NCI-H2107 treated with DMSO at 0.1 percent for 48 hours (cell line): ENCODE measurements around the gene GLUL.
A peak's percentile ranks its signal among the peaks of the same experiment; 100 is the strongest.

ENCODE experiments used
- DNase-seq: peaks from one replicate; lab custom pipeline; 2025; ENCODE audit not compliant: unreplicated experiment; lab: John Stamatoyannopoulos, UW

Gene GLUL

GRCh38 chr1:182391362-182392049 is at the start of gene GLUL:
TSS of gene GLUL (minus strand) at chr1:182391790. CDS start at chr1:182388737, 3,053 bp downstream.
- peak; percentile 85 for DNase-seq

DNA sequence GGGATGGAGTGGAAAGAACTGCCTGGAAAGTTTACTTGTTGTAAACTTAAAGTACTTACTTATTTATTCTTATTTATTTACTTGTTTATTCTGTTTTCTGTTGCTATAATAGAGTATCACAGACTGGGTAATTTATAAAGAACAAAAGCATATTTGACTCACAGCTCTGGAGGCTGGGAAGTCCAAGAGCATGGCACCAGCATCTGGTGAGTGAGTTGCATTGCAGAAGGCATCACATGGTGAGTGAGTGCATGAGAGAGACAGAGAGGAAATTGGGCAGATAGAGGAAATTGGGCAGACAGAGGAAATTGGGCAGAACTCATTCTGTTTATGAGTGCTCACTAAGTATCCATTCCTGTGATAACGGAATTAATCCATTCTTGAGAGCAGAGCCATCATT is 46.7 kb upstream of the GLUL start:
- DNase-seq = no peak

GRCh38 chr1:182433580-182433979 is 42.0 kb upstream of the GLUL start:
- DNase-seq = no peak

DNA sequence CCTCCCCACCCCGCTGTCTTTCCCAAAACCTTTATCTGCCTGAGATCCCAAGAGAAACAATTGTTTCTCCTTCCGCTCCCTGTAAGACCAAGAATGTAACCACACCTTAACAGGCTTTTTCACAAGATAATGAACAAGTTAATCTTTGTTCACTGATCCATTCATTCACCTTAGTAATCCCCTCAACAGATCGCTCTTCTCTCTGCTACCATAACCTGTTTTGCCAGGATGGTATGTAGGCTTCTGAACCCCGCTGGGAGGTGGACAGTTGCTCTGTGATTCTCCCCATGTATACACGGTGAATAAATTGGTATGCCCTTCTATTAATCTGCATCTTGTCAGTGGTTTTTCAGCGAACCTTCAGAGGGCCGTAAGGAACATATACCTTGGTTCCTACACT is 39.7 kb upstream of the GLUL start:
- no peak for DNase-seq

GRCh38 chr1:182430263-182431068 is 38.9 kb upstream of the GLUL start:
- DNase-seq = peak; percentile 72

GRCh38 chr1:182428043-182428442 is 36.5 kb upstream of the GLUL start:
- no peak for DNase-seq

DNA sequence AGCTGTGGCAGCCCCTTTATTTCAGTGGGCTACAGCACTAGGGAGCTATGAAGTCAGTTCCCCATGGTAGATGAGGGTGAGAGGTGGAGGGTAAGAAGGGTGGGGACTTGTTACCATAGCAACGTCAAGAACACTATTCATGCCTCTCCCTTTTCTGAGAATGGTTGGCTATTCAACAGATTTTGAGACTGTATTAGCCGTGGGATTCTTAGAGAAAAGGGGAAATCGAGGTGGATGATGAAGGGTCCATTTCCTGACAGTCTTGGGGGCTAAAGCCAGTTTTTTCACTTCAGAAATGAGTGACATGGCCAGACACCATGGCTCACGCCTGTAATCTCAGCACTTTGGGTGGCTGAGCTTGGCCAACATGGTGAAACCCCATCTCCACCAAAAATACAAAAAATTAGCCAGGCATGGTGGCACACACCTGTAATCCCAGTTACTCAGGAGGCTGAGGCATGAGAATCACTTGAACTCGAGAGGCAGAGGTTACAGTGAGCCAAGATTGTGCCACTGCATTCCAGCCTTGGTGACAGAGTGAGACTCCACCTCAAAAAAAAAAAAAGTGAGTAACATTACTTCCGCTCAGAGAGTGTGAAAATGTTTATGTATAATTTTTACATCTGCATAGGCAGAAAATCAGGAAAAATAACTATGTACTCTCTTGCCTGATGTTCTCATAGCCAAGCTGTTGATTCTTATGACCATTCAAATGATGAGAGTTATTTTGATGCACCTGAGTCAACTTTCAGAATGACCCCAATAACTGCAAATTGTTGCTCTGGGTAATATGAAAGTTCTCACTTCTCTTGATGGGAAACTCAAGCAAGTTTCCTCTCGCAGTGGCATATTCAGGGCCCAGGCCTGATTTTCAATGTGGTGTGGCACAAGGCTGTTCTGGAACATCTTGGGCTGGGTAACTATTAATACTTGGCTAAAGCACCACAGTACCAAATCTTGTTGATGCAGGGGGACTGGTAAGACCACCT is 35.1 kb upstream of the GLUL start:
- no peak for DNase-seq

DNA sequence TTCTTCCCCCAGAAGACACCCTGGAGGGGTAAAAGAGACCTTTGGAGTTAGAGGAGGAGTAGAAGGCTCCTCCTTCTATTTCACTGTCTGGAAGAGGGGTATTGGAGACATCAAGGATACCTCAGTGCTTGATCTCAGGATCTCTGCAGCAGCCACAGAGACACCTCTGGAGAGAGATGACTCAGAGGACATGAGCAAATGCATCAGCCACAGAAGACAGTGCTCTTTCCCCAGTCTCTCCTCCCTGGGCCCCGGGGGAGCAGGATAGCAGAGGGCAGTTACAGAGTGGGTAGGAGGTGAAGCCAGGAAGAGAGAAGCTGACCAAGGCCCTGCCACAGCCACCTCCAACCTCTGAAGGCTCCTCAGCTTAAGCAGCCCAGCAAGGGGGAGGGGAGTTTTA is 24.2 kb upstream of the GLUL start:
- no peak for DNase-seq

DNA sequence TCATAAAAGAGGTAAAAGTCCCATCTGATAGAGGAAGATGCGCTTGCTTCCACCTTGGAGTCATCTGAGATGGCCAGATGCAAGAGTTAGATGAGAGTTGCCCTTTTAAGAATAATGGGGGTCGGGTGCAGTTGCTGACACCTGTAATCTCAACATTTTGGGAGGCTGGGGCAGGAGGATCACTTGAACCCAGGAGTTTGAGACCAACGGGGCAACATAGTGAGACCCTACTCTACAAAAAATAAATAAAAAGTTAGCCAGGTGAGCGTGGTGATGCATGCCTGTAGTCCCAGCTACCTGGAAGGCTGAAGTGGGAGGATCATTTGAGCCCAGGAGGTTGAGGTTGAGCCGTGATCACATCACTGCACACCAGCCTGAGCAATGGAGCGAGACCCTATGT is 22.4 kb upstream of the GLUL start:
- DNase-seq = no peak

GRCh38 chr1:182413486-182413885 is 21.9 kb upstream of the GLUL start:
- no peak for DNase-seq

DNA sequence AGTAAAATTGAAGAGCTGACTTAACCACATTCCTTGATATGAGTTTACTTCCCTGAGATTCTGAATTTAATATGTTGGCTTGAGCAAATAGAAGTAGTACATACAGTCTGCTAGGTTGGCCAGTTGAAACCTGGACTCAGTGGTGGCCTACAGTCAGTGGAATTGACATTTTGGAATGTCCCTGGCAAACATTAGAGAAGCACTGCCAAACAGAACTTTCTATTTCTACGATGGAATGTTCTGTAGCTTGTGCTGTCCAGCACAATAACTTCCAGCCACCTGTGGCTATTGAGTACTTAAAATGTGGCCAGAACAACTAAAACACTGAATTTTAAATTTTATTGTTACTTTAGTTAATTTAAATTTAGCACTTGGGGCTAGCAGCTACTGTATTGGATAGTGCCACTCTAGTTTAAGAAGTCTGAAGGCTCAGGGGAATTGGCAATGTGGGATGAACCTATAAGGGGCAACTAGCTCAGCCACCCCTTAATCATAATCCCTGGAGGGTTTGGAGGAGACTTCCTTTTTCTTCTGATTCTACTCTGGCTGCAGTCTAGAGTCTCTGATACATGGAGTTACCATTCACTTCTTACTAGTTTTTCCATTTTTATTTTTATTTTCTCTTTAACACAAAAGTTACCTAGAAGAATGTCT is 19.2 kb upstream of the GLUL start:
- DNase-seq = no peak

DNA sequence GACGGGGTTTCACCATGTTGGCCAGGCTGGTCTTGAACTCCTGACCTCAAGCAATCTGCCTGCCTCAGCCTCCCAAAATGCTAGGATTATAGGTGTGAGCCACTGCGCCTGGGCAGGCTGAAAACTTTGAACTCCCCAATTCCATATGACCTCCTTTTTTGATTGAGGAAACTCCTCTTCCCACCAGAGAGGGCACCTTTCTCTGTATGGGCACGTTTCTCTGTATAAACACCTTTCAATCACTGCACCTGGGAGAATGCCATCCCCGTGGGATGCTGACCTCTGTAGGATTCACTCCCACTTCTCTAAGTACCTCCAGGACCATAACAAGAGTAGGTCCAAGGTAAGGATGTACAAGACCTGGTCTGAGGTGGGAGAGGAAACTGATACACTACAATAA is 18.5 kb upstream of the GLUL start:
- no peak for DNase-seq

- no peak for DNase-seq
These were observed 17.0 kb upstream of the GLUL start for GRCh38 chr1:182408435-182409075.

- DNase-seq = no peak
These were observed 16.1 kb upstream of the GLUL start for GRCh38 chr1:182407724-182408123.

GRCh38 chr1:182406012-182406411 is 14.4 kb upstream of the GLUL start:
- no peak for DNase-seq

DNA sequence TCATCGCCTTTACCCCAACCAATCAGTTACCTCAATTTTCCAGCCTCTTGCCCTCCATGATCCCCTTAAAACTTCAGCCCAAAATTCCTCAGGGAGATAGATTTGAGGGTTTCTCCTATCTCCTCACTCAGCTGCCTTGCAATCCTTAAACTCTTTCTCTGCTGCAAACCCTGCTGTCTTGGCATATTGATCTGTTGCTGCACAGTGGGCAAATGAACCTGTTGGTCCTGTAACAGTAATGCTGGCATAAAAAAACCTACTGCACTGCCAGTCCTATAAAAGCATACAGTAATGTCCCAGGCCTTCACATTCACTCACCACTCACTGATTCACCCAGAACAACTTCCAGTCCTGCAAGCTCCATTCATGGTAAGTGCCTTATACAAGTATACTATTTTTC is 14.0 kb upstream of the GLUL start:
- no peak for DNase-seq

DNA sequence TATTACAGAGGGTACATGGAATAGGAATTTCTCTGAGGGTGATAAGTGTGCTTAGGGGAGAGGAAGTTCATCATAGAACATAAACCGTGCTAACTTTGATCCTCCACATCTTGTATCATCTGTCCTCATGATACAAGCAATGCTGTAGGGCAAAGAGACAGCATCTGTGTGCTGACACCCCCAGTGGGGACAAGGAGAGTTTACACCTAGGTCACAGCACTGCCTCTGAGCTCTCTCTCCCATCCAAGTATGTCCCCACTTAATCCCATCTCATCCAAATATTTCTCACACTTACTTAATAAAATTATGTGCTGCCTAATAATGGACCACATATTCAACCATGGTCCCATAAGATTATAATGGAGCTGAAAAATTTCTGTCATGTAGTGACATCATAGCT is 13.2 kb upstream of the GLUL start:
- DNase-seq = no peak

DNA sequence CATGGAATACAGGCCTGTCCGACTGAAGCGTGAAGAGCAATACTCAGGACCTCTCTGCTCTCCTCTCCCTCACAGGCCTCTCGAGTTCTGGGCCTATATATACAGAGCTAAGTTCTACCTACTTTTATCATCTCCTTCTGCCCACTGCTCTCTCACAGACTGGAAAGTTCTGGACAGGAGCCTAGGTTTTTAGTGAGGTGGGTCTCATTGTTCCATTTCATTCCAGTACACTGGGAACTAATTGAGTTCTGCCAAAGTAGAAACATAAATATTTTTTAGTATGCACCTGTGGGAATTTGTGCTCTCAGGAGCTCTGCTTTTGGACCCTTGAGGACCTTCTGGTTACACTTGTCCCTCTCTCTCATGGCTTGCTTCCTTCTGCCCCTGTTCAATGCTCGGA is 9.0 kb upstream of the GLUL start, which contains the start of gene TEDDM1:
Gene TEDDM1, minus strand, starts transcription at position 101 of the 400 bp plus-strand sequence. CDS start 182 bp downstream, outside the sequence.
- no peak for DNase-seq

DNA sequence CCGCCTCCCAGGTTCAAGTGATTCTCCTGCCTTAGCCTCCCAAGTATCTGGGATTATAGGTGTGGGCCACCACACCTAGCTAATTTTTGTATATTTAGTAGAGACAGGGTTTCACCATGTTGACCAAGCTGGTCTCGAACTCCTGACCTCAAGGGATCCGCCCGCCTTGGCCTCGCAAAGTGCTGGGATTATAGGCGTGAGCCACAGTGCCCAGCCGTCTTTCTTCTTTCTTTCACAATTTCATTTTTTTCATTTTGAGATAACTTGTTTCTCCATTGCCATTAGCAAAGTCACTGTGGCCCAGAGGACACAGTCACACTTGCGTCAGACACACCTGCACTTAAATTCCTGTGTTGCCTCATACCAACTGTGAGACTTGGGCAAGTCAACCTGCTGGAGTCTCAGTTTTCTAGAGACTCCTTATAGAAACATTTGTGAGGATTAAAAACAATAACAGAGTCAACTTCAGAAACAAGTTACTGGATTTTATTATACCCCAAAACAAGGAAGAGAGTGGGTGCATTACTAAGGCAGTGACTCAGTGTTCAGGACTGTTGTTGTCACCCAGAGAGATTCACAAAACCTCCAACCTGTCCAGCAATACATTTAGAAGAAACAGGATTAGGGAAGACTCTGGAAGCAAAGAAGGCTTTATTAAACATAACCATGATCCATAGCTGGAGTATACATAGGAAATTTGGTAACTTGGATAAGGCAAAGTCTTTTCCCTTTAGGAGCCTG is 6.2 kb upstream of the GLUL start:
- DNase-seq = no peak

DNA sequence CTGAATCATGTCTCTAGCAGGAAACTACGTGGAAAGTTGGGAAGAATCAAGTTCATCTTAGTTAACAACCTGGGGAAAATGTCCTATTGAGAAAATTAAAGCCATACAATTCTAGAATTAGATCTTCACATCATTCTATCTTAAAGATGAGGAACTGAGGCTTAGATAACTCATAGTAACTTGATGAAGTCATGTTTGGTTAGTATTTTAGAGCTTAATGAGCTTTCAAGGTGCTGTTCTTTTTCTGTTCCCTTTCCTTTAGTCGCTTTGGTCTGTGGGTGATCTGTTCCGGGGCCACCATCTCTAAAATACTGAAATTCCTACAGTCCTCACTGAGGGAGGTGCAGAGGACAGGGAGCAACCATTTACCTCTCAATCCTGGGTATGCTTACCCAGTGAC is 4.3 kb upstream of the GLUL start:
- DNase-seq = no peak
